Choroid plexus epithelial cell (primary cell): ENCODE results near the gene DNPH1.
A peak's percentile ranks its signal among the peaks of the same experiment; 100 is the strongest.

ENCODE experiments used
- DNase-seq: peaks from one replicate; pipeline ENCODE4 v3.0.0-alpha.2; 2010; ENCODE audit warnings: low read depth
- H3K4me3 ChIP-seq: 2 replicates; pipeline ENCODE4 v1.5.1; 2011; ENCODE audit warnings: low read depth, mild to moderate bottlenecking, control low read depth, low read length, moderate library complexity
- CTCF ChIP-seq: conservative IDR thresholded peaks from 2 replicates; pipeline ENCODE4 v1.5.1; 2011; ENCODE audit warnings: low read depth, mild to moderate bottlenecking, control low read depth, inconsistent platforms, low read length, moderate library complexity

Gene DNPH1

GRCh38 chr6:43228951-43229802 lies at the start of gene DNPH1:
Gene DNPH1 (minus strand): TSS chr6:43229481. CDS start chr6:43229456, 25 bp downstream.
- H3K4me3 ChIP-seq = peak within 1 kb of the TSS; percentile 73
- peak; percentile 63 for DNase-seq
- peak; percentile 54 for TF ChIP-seq CTCF

- no peak for TF ChIP-seq CTCF
- DNase-seq = no peak
- H3K4me3 ChIP-seq = no peak overlapping the region
Observed at GRCh38 chr6:43278524-43279078, 49.3 kb upstream of the DNPH1 start.

- no peak for DNase-seq
- TF ChIP-seq CTCF = no peak
- no peak overlapping the region for H3K4me3 ChIP-seq
Observed at GRCh38 chr6:43277643-43278523, 48.6 kb upstream of the DNPH1 start.

- TF ChIP-seq CTCF = no peak
- H3K4me3 ChIP-seq = no peak overlapping the region
- no peak for DNase-seq
Observed at GRCh38 chr6:43277306-43277642, 48.0 kb upstream of the DNPH1 start.

- TF ChIP-seq CTCF = no peak
- no peak for DNase-seq
- H3K4me3 ChIP-seq = no peak overlapping the region
Observed at GRCh38 chr6:43276577-43277305, 47.5 kb upstream of the DNPH1 start.

- H3K4me3 ChIP-seq = no peak overlapping the region
- DNase-seq = peak; percentile 15
- TF ChIP-seq CTCF = no peak
Observed at GRCh38 chr6:43275801-43276576, 46.7 kb upstream of the DNPH1 start.
